Type B pancreatic cell (in vitro differentiated cells): ENCODE measurements around the gene MRPS34. TPM values are rescaled to one million over a fixed set of nuclear protein-coding genes. Genes with fewer than 3 reads are reported as not detected.

ENCODE experiments used
- DNase-seq: peaks from one replicate; pipeline ENCODE4 v3.0.0; 2021; ENCODE audit warnings: mixed read lengths; ENCODE audit not compliant: unreplicated experiment; ENCODE audit errors: extremely low spot score
- H3K27ac Mint-ChIP-seq: 2 replicates; pipeline ENCODE4 v1.8.0; 2021; ENCODE audit warnings: mild to moderate bottlenecking, mixed read lengths
- H3K27me3 Mint-ChIP-seq: 2 replicates; pipeline ENCODE4 v1.8.0; 2021; ENCODE audit warnings: mixed read lengths
- H3K36me3 Mint-ChIP-seq: 2 replicates; pipeline ENCODE4 v1.8.0; 2021; ENCODE audit warnings: mixed read lengths
- H3K4me1 Mint-ChIP-seq: one replicate; pipeline ENCODE4 v1.8.0; 2021; ENCODE audit warnings: mixed read lengths; ENCODE audit not compliant: unreplicated experiment
- H3K4me3 Mint-ChIP-seq: 2 replicates; pipeline ENCODE4 v1.8.0; 2021; ENCODE audit warnings: mild to moderate bottlenecking, mixed read lengths
- H3K9me3 Mint-ChIP-seq: 2 replicates; pipeline ENCODE4 v1.8.0; 2021; ENCODE audit warnings: mixed read lengths
- CTCF ChIP-seq: fragments of 200-600 bp; sonication (generic); conservative IDR thresholded peaks from 2 replicates; pipeline ENCODE4 v1.5.0; 2021; ENCODE audit warnings: antibody characterized with exemption, mild to moderate bottlenecking
- long read RNA-seq: library from polyadenylated mRNA; unstranded; transcript quantifications from one replicate; pipeline ENCODE4 v2.0.0, GENCODE V29; 2020
- total RNA-seq: library from RNA; stranded (reverse); gene quantifications from 2 replicates; pipeline ENCODE4 v1.2.1, GENCODE V29; 2021; ENCODE audit warnings: low replicate concordance

MRPS34 gene
- 95.5 and 97.9 TPM in 2 replicates for total RNA-seq
- long read RNA-seq, transcript MRPS34-202 (3 exons, 1,024 nt) = major isoform, 21 of 29 reads
- long read RNA-seq, partial matches to known transcripts = 5 of 29 reads
- long read RNA-seq, other reads (novel, unspliced or antisense) = 2 of 29 reads

DNA sequence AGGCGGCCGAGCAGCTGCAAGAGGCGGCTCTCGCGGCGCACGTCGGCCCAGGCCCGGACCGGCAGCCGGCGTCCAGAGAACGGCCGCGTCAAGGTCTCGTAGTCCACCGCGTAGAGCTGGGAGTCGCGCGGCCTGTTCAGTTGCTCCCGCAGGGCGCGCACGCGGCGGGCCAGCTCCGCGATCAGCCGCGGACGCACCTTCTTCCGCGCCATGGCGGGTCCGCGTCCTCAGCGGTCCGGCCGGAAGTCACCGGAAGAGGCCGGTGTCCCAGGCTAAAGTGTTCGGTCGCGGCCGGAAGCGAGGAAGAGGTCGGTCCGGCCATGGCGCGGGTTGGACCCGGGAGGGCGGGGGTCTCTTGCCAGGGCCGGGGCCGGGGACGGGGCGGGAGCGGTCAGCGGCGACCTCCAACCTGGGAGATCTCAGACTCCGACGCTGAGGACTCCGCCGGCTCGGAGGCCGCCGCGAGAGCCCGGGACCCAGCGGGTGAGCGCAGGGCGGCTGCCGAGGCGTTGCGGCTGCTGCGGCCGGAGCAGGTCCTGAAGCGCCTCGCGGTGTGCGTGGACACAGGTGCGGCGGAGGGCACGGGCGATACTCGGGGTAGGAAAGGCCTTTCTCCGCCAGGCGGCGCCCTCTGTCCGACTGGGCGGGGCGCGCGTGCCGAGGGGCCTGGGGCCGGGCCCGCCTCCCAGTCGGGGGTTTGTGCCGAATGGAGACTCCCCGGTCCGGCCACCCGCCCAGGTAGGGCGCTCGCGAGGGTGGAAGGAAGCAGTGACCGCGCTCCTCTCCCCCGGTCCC, at the start of gene MRPS34:
MRPS34 (minus strand) TSS at position 227 of the 795 bp plus-strand sequence; CDS start at position 212, 15 bp downstream.
- Mint-ChIP-seq H3K4me1 (no peaks in the 10 kb centered on the region), H3K9me3 (no peaks in the 10 kb centered on the region), H3K4me3 (peak within 1 kb of the TSS; percentile 99), H3K27me3 (no peaks in the 10 kb centered on the region), H3K27ac (peak within 1 kb of the TSS; percentile 95), H3K36me3 (peaks cover 4% of the 10 kb centered on the region)
- peak; percentile 98 for TF ChIP-seq CTCF
- peak; percentile 91 for DNase-seq

GRCh38 chr16:1821861-1822611, 49.1 kb upstream of the MRPS34 start:
- no peaks in the 10 kb centered on the region for H3K9me3 Mint-ChIP-seq
- H3K27ac Mint-ChIP-seq = no peak overlapping the region
- TF ChIP-seq CTCF = no peak
- H3K4me1 Mint-ChIP-seq = no peaks in the 10 kb centered on the region
- DNase-seq = no peak
- H3K36me3 Mint-ChIP-seq = no peaks in the 10 kb centered on the region
- no peak overlapping the region for H3K4me3 Mint-ChIP-seq
- H3K27me3 Mint-ChIP-seq = no peaks in the 10 kb centered on the region

DNA sequence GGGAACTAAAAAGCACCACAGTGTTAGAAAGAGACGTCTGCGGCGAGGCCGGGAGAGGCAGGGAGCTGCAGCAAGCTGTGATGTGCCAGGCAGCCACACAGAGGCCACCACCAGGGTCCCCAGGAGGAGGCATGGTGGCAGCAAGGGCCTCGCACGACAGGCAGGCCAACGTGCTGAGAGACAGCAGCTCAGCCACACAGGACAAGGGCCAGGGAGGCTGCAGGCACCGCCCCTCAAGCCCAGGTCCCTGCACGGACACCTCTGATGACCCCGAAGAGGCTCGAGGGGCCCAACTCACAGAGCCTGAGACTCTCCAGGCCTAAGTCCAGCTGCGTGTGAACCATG, 48.0 kb upstream of the MRPS34 start:
- Mint-ChIP-seq H3K36me3 (no peaks in the 10 kb centered on the region), H3K27ac (no peak overlapping the region), H3K4me3 (no peak overlapping the region), H3K27me3 (no peaks in the 10 kb centered on the region), H3K9me3 (no peaks in the 10 kb centered on the region), H3K4me1 (no peaks in the 10 kb centered on the region)
- no peak for DNase-seq
- TF ChIP-seq CTCF = no peak

- H3K27ac Mint-ChIP-seq = no peak overlapping the region
- H3K4me3 Mint-ChIP-seq = no peak overlapping the region
- H3K36me3 Mint-ChIP-seq = peaks cover 2% of the 10 kb centered on the region
- no peak for TF ChIP-seq CTCF
- H3K4me1 Mint-ChIP-seq = no peaks in the 10 kb centered on the region
- H3K9me3 Mint-ChIP-seq = no peaks in the 10 kb centered on the region
- no peak for DNase-seq
- no peaks in the 10 kb centered on the region for H3K27me3 Mint-ChIP-seq
Observed at GRCh38 chr16:1820096-1820945, 47.4 kb upstream of the MRPS34 start.

GRCh38 chr16:1819611-1820010, 46.7 kb upstream of the MRPS34 start:
- no peak for DNase-seq
- no peak for TF ChIP-seq CTCF
- Mint-ChIP-seq H3K36me3 (peaks cover 6% of the 10 kb centered on the region), H3K27ac (no peak overlapping the region), H3K9me3 (no peaks in the 10 kb centered on the region), H3K27me3 (no peaks in the 10 kb centered on the region), H3K4me1 (no peaks in the 10 kb centered on the region), H3K4me3 (no peak overlapping the region)
